SK-N-MC (cell line): ENCODE data around the gene DEDD.

Experiments
- FOXP2 ChIP-seq: optimal IDR thresholded peaks from 2 replicates; pipeline ENCODE3; 2011; ENCODE audit warnings: mild to moderate bottlenecking, moderate library complexity; ENCODE audit not compliant: insufficient read depth; ENCODE audit errors: extremely low read length, control extremely low read depth
- POLR2AphosphoS5 ChIP-seq: IDR thresholded peaks from 2 replicates; pipeline ENCODE4 v1.6.1; 2012; ENCODE audit warnings: mild to moderate bottlenecking, low read depth, low read length, borderline replicate concordance

GRCh38 chr1:161175771-161176453, 43.4 kb upstream of the DEDD start:
- TF ChIP-seq POLR2AphosphoS5 (no peak), FOXP2 (no peak)
